ENCODE results near the gene PIK3R3. TPM values are rescaled to one million over a fixed set of nuclear protein-coding genes. Genes with fewer than 3 reads are reported as not detected.

The PIK3R3 gene
- polyA plus RNA-seq, 3 donors, result 24.6 to 29.3 (median 25.0) TPM

GRCh38 chr1:46030876-46031660 lies 101.4 kb downstream of the PIK3R3 start:
- no peak for DNase-seq

DNA sequence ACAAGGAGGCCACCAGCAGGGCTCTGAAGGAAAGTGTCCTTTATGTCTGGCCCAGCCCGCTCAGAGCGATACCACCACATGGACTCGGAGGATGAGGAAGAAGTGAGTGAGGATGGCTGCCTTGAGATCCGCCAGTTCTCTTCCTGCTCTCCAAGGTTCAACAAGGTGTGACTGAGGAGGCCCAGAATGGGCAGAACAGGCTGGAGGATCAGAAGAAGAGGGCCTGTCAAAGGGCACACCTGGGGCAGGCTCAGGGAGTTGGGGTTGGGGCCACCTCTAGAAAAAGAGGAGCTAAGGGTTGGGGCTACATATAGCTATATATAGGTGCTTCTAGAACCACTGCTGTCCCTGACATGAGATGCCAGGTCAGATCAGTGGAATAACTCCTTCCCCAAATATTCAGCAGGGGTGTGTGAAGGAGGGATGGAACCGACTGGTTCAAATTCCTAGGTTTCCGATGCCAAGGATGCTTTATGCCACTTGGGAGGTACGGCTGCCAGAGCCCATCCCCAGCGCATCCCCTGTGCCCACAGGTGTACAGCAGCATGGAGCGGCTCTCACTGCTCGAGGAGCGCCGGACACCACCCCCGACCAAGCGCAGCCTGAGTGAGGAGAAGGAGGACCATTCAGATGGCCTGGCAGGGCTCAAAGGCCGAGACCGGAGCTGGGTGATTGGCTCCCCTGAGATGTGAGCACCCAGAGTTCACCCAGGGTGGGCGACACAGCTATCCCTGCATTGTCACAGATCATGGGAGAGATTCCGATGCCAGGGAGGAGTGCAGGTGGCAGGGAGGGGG lies 102.2 kb downstream of the PIK3R3 start:
- no peak for DNase-seq

GRCh38 chr1:46027788-46028573 lies 104.4 kb downstream of the PIK3R3 start:
- no peak for DNase-seq

DNA sequence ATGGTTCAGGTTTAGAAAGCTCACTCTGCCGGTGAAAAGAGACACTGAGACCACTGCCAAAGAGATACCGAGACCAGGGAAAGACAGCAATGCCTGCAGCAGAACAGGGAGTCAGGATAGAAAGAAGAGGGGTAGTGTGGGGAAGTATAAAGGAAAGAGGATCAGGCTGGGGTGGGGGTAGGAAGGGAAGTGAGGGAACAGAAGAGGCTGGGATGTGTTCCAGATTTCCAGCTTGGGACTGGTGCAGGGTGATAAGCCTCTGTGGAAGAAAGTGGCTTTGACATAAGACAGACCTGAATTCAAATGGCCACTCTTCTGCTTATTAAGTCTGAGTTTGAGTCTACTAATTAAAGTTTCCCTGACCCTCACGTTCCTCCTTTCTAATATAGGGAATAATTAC lies 105.9 kb downstream of the PIK3R3 start:
- DNase-seq, result no peak

DNA sequence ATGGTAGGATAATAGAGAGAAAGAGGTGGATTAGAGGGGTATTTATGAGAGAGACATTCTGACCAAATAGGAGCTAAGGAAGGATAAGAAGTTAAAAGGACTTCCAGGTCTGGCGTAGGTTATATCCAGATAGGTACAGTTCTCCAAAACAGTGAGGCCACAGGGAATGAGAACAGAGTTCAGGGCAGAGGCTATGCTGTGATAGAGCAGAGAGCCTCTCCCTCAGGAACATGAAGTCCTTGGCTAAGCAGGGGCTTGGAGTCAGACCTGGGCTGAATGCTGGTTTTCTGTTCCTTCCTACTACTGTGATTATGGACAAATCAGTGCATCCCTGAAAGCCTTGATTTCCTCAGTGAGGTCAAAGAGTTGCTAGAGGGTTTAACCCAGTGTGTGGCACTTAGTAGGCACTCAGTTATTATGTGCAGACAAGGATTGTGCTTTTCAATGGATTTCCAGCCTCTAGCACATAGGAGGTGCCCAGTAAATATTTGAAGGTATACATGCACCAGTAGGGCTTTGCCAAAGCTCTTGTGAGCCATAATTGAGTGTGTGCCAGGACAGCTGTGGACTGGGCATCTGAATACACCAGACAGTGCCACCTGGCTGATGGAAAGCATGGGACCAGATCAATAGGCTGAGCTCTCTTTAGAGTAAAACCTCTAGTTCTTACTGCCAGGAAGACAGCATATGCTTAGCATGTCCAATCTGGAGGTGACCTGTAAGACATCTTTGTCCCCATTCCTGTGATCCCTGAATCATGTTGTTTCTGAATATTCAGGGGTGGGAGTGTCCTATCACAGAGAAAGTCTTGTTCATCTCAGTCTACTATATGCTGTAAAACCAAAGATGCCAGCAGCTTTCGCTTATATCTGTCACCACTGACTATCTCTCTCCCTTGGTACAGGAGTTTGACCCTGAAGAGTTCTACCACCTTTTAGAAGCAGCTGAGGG lies 111.1 kb downstream of the PIK3R3 start:
- no peak for DNase-seq

DNA sequence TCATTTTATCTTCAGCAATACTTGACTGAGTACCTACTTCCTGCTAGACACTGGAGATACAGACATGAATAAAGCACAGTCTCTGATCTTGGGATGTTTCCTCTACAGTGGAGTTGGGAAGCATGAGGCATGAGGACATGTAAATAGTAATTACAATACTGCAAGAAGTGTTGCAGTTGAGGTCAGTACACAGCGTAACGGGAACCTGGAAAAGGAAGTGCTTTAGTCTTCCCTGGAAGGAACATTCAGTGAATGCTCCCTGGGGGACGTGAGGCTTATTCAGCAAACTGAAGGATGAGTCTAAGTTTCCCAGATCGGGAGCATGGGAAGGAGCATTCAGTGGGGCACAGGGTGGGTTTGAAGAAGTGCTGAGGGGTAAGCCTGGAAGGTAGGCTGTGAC lies 112.4 kb downstream of the PIK3R3 start:
- no peak for DNase-seq

DNA sequence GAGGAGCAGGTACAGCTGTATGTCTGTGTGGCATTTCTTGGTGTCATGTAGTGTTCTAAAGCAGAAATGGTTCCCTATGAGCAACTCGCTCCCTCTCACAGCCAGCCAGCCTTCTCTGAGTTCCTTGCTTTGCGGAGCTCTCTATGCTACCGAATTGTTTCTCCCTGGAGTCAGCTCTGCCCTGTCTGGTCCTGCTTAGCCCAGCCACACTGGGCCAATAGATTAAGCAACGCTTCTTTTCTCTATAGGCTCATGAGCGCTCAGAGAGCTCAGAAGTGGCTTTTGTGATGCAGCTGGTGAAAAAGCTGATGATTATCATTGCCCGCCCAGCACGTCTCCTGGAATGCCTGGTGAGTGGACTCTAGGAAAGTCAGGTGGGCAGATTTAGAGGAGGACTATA lies 113.1 kb downstream of the PIK3R3 start:
- DNase-seq, result no peak

DNA sequence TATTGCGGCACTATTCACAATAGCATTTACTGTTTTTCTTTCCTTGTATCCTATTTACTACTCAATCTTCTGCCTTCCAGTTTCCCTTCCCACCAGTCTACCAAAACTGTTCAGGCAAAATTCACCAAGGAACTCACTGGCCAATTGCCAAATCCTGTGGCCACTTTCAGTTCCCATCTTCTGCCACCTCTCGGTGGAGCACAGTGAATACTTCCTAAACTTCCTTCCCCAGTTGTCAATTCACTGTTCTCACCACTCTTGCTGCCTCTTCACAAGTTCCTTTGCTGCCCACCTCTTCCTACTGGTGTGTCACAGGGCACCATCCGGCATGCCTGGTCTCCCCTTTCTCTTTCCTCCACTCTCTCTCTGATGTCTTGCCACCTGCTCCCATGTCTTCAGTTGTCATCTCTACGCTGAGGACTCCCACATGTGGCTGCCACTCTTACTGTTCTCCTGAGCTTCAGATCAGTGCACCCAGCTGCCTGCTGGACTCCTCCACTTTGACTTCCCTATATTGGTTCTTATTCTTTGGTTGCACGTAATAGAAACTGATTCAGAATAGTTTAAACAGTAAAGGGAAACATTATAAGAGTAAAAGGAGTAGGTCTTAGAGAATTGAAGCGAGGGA lies 114.4 kb downstream of the PIK3R3 start:
- DNase-seq, result no peak

DNA sequence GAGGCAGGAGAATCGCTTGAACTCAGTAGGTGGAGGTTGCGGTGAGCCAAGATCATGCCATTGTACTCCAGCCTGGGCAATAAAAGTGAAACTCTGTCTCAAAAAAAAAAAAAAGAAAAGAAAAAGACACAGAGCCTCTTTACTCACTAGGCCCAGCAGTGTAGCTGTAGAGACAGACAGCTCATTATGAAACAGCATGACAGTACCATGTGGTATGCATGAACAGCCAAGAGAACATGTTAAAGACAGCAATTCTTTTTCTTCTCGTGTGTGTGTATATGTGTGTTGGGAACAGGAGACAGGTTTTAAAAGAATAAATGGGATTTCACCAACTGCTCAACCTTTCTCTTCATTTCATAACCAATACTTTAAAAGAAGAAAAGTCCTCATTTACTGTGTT lies 118.8 kb downstream of the PIK3R3 start:
- DNase-seq, result no peak

GRCh38 chr1:46012236-46012635 lies 120.2 kb downstream of the PIK3R3 start:
- no peak for DNase-seq

DNA sequence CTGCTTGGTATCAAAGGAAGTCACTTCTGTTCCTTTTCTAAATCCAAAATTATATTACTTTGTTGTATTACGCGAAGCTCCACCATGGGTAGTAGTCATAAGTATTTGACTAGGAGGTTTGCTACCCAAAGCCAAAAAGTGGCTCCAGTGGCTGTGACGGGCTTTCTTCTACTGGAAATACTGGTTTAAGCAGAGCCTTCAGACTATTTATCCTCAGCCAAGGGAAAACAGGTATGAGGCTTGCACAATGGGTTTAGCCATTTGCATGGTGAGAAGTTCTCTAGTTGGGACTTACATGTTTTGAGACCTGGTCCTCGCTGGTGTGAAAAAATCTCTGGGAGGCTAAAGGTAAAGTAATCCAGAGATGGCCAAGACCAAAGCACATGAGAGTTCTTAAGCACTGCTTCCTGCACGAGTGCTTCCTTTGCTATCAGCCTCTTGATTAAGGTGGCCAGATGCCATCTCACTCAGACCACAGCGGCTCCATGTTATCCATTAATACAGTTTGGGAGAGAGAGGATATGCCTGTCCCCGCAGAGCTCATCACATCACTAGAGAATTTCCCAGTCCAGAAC lies 121.2 kb downstream of the PIK3R3 start:
- DNase-seq, result no peak

- no peak for DNase-seq
Measured at GRCh38 chr1:46010611-46011010, 121.8 kb downstream of the PIK3R3 start.

DNA sequence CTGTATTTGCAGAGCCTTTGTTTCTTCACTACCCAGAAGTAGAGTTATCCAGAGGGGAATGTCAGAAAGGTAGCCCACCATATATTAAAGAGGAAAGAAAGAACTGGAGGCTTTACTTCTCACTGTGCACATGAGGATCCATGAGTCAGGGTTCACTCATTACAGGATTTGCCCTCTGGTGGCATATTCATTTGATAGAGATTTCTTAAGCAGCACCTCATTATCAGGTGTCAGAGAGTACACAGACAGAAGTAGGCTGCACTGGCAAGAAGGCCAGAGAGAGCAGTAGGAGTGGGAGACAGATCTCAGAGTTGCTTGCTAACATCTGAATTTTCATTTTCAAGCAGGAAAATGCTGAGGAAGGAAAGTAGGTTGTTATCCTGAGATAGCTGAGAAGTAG lies 123.8 kb downstream of the PIK3R3 start:
- no peak for DNase-seq

GRCh38 chr1:46005594-46005993 lies 126.8 kb downstream of the PIK3R3 start:
- DNase-seq, result no peak

DNA sequence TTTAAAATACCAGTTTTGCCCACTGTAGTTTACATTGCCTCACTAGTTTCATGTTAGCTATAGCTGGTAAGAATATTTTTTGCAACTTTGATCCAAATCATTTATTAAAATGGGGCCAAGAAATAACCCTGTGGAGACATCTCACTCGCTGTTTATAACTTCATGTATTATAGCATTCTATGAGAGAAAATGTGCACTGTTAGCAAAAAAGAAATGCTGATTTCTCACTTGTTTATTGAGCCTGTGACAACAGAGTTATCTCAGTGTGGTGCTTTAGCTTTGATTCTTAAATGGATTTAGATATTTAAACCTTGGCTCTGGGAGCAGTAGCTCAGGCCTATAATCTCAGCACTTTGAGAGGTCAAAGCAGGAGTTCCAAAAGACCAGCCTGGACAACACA lies 127.9 kb downstream of the PIK3R3 start:
- no peak for DNase-seq

DNA sequence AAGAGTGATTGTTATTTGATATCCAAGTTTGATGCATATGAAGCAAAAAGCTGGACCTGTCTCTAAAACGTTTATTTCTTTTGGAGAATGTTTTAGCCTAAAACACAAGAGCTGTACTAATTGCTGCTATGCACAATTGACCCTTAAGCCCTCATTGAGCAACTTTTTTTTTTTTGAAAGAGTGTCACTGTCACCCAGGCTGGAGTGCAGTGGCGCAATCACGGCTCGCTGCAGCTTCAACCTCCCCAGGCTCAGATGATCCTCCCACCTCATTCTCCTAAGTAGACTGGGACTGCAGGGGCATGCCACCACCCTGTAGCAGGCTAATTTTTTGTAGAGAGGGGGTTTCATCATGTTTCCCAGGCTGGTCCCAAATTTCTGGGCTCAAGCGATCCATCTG lies 129.1 kb downstream of the PIK3R3 start:
- DNase-seq, result no peak

DNA sequence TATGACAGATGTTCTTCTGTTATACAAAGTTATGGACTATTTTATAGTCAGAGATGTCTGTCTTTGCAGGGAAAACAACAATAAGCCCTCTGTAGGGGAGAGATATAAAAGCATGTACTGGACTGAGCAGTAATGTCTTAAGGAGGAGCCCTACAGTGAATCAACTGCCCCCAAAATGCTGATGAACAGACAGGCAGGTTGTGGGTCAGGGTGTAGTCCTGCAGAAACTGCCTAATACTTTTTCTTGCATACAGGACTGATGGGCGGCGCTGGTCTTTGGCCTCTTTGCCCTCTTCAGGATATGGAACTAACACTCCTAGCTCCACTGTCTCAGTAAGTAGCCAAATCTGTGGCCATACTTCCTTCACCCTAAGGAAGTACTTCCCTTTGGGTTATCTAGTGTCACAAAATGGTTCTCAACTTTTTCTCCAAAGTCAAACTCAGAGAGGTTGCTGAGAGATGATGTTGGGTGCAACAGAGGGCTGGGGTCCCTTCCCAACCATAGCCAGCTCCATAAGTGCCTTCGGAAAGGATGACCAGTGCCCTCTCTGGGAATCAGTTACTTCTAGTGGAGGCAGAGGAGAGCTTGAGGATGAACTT lies 129.8 kb downstream of the PIK3R3 start:
- no peak for DNase-seq

- DNase-seq, result no peak
Measured at GRCh38 chr1:46001081-46001785, 131.2 kb downstream of the PIK3R3 start.

DNA sequence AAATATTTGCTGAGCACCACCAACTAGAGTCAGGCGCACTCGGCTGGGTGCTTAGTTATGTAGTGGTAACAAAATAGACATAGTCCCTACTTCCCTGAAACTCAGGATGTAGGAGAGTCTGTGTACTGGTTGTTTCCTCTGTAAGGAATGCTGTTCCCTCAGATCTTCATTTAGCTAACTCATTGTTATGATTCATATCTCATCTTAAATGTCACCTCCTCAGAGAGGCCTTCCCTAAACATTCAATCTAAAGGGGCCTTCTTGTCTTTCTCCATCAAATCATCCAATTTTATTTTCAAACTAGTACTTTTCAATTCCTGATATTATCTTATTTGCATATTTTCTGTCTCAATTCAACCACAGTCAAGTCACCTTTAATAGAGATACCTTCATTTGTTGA lies 132.9 kb downstream of the PIK3R3 start:
- no peak for DNase-seq
